GM19035 (cell line): ENCODE measurements around the gene TECPR1.

Source experiments
- ATAC-seq: cut with Tn5 transposase; IDR thresholded peaks from one replicate; pipeline ENCODE4 v1.9.1; 2021; ENCODE audit not compliant: unreplicated experiment

Gene TECPR1

DNA sequence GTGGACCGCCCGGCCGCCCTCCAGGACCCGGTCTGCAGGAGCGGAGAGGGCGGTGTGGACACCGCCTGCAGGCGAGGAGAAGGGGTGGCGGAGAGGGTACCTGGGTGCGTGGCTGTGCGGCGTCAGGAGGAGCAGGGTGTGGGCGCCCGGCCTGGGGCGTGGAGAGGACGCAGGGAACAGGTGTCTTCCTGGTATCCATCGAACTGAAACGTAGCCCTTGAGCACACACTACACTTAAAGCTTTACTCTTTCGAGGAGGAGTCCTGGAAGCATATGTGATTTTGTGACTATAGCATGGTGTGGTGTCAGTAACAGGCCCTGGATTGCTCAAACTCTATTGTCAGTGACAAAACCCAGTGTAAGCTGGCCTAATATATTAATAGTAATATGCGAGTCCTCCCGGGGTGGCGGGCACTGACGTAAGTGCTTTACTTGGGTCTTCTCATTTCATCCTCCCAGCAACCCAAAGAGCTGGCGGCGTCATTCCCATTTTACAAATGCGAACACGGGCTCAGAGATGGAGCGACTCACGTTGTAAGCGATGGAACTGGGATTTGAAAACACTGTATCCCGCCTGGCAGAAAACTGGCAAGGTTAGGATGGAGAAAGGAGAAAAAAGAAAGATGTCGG lies 508 bp upstream of the TECPR1 start:
- peak; percentile 32 for ATAC-seq

GRCh38 chr7:98251231-98251600 lies 816 bp downstream of the TECPR1 start:
- ATAC-seq = peak; percentile 33

GRCh38 chr7:98250789-98251188 lies 1.2 kb downstream of the TECPR1 start:
- no peak for ATAC-seq

DNA sequence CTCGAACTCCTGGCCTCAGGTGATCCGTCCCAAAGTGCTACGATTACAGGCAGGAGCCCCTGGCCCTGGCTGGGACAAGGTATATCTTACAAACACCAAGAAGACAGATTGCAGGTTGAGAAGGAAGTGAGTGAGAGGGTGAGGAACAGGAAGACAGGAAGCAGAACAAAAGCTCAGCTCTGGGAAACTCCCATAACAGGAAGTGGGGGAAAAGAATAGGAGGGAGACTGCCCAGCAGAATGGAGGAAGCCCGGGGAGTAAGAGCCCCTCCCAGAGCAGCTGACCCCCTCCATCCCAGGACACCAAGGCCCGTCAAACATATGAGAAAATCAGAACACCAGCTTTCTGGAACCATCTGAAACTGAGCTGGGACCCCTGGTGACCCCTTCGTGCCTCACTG lies 2.9 kb downstream of the TECPR1 start:
- no peak for ATAC-seq

GRCh38 chr7:98248156-98248555 lies 3.9 kb downstream of the TECPR1 start:
- ATAC-seq = no peak

DNA sequence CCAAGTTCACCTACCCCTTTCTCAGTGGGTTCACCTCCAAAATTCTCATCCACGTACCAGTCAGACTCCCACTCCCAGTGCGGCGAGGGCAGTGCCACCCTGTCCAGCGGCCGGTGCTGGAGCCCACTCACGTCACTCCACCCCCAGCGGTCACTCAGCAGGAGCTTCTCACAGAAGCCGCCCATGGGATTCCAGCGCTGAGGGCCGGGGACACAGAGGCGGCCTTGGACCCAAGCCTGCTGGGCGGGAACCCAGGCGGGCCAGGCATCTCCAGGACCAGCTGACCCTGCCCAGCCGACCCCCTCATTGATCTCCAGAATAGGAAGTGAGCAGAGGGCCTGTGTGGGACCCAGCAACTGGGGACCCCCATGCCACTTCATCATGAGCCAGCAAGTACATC lies 7.2 kb downstream of the TECPR1 start:
- ATAC-seq = no peak

DNA sequence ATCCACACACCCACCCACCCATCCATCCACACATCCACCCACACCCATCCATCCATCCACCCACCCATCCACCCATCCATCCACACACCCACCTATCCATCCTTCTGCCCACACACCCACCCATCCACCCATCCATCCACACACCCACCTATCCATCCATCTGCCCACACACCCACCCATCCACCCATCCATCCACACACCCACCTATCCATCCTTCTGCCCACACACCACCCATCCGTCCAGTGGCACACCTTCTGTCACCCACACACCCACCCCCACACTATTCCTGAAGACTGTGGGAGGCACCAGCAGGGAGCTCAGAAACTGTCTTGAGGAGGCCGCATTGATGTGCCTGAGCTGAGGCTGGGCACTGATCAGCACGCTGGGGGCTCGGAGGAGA lies 9.1 kb downstream of the TECPR1 start:
- ATAC-seq = no peak

DNA sequence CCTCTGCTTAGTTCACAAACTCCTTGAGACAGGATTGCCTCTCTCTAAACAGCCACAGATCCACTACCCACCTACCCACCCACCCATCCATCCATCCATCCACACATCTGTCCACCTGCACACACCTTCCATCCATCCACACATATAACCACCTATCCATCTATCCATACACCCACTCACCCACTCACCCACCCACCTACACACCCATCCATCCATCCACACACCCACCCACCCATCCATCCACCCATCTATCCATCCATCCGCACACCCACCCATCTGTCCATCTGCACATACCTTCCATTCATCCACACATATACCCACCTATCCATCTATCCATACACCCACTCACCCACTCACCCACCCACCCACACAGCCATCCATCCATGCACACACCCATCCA lies 9.7 kb downstream of the TECPR1 start:
- no peak for ATAC-seq

DNA sequence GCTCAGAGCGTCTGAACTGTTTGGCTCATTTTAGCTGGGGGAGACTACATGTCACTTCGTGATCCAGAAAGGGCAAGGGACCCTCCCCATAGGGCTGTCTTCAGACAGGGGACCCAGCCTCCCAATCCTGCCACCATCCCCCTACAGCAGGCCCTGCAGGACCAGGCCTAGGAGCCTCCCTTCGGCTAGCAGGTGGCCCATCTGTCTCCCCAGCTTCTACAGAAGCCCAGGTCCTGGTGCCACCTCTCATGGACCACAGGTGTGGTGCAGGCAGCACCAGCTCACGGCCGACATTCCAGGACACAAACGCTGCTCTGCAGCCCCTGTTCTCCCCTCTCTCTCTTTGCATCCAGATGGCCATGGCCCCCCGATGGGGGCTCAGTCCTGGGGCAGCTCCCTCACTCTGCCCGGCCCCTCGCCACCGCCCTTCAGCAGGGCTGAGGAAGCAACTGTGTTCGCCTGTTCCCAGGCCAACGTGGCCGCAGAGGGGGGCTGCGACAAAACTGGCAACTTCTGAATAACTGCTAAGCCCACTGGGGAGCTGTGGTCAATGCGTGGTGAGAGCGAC lies 10.3 kb downstream of the TECPR1 start:
- peak; percentile 24 for ATAC-seq

GRCh38 chr7:98240961-98241673 lies 10.9 kb downstream of the TECPR1 start:
- peak; percentile 55 for ATAC-seq

- no peak for ATAC-seq
Measured at GRCh38 chr7:98238976-98239375, 13.1 kb downstream of the TECPR1 start.

GRCh38 chr7:98238076-98238475 lies 14.0 kb downstream of the TECPR1 start:
- ATAC-seq = no peak

- no peak for ATAC-seq
Measured at GRCh38 chr7:98236355-98237185, 15.5 kb downstream of the TECPR1 start.

DNA sequence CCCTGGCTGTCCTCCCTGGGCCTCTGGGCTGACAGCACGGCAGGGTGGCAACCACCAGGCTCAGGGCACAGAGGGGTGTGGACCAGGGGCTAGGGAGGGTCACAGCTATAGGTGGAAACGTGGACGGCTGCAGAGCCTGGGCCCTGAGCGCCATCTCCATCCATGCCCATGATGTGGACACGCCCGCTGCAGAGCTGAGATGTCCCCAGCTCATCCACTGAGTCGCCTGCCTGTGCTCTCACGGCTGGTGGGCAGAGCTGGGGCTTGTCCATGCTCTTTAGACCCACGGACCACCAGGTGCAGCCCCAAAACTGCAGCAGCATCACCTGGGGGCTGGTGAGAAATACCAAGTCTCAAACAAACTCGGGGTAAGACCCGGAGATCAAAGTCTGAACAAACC lies 16.1 kb downstream of the TECPR1 start:
- ATAC-seq = no peak

GRCh38 chr7:98234429-98235147 lies 17.4 kb downstream of the TECPR1 start:
- no peak for ATAC-seq

GRCh38 chr7:98233219-98234070 lies 18.6 kb downstream of the TECPR1 start:
- no peak for ATAC-seq

DNA sequence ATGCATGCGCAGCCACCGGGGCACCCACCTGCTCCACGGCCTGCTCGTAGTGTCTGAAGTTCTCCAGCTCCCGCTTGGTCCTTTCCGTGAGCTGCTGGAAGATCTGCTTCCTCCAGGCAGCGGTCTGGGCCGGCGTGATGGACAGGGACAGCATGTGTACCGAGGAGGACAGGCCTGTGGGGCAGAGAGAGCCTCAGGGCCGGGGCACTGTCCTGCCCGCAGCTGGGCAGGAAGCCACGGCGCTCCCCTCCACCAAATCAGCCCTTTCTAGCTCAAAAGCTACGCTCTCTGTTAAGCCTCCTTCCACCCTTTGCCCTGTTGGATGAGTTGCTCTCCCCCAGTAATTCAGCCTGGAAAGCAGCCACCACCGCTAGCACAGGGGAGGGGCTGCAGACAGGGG lies 19.2 kb downstream of the TECPR1 start:
- ATAC-seq = no peak

- ATAC-seq = no peak
Measured at GRCh38 chr7:98232263-98232585, 19.8 kb downstream of the TECPR1 start.

GRCh38 chr7:98231493-98232262 lies 20.4 kb downstream of the TECPR1 start:
- ATAC-seq = no peak
